ENCODE measurements around the gene TRIM27.
A peak's percentile ranks its signal among the peaks of the same experiment; 100 is the strongest.

The TRIM27 gene

GRCh38 chr6:28897369-28897745 is 26.4 kb downstream of the TRIM27 start:
- Histone ChIP-seq H3K9ac (ENCODE audit: low read depth in 1 of 2, low read length in 2 of 2) (peak overlapping the region; percentile 92 to 98), H3K9me3 (ENCODE audit: control insufficient read depth in 2 of 2, low read length in 2 of 2) (no peaks in the 10 kb centered on the region), H3K4me3 (ENCODE audit: low read length in 2 of 2) (peak overlapping the region; percentile 85 to 95), H3K27me3 (ENCODE audit: control insufficient read depth in 2 of 2, insufficient read depth in 2 of 2, low read length in 2 of 2) (no peaks in the 10 kb centered on the region), H3K4me1 (ENCODE audit: control insufficient read depth in 2 of 2, insufficient read depth in 2 of 2, low read length in 2 of 2) (no peaks in the 10 kb centered on the region), H3K27ac (ENCODE audit: low read depth in 2 of 2, low read length in 2 of 2) (peak overlapping the region; percentile 97), H3K36me3 (ENCODE audit: control insufficient read depth in 2 of 2, insufficient read depth in 2 of 2, low read length in 2 of 2) (peaks cover 8 to 9% of the 10 kb centered on the region in 2 donors)

- Histone ChIP-seq H3K27me3 (ENCODE audit: control insufficient read depth in 2 of 2, insufficient read depth in 2 of 2, low read length in 2 of 2) (no peaks in the 10 kb centered on the region), H3K4me1 (ENCODE audit: control insufficient read depth in 2 of 2, insufficient read depth in 2 of 2, low read length in 2 of 2) (no peaks in the 10 kb centered on the region), H3K9ac (ENCODE audit: low read depth in 1 of 2, low read length in 2 of 2) (peak overlapping the region; percentile 92 to 98), H3K9me3 (ENCODE audit: control insufficient read depth in 2 of 2, low read length in 2 of 2) (no peaks in the 10 kb centered on the region), H3K4me3 (ENCODE audit: low read length in 2 of 2) (peak overlapping the region; percentile 85 to 95), H3K36me3 (ENCODE audit: control insufficient read depth in 2 of 2, insufficient read depth in 2 of 2, low read length in 2 of 2) (peaks cover 4 to 8% of the 10 kb centered on the region in 2 donors), H3K27ac (ENCODE audit: low read depth in 2 of 2, low read length in 2 of 2) (peak overlapping the region; percentile 97)
Observed at GRCh38 chr6:28896505-28897368, 27.0 kb downstream of the TRIM27 start.

- no peaks in the 10 kb centered on the region for H3K4me1 ChIP-seq (ENCODE audit: control insufficient read depth in 2 of 2, insufficient read depth in 2 of 2, low read length in 2 of 2)
- peaks cover 0 to 3% of the 10 kb centered on the region in 2 donors for H3K27me3 ChIP-seq (ENCODE audit: control insufficient read depth in 2 of 2, insufficient read depth in 2 of 2, low read length in 2 of 2)
- H3K27ac ChIP-seq (ENCODE audit: low read depth in 2 of 2, low read length in 2 of 2), result peak overlapping the region; percentile 97
- no peaks in the 10 kb centered on the region for H3K36me3 ChIP-seq (ENCODE audit: control insufficient read depth in 2 of 2, insufficient read depth in 2 of 2, low read length in 2 of 2)
- peak overlapping the region; percentile 85 to 95 for H3K4me3 ChIP-seq (ENCODE audit: low read length in 2 of 2)
- H3K9me3 ChIP-seq (ENCODE audit: control insufficient read depth in 2 of 2, low read length in 2 of 2), result no peaks in the 10 kb centered on the region
- H3K9ac ChIP-seq (ENCODE audit: low read depth in 1 of 2, low read length in 2 of 2), result peak overlapping the region; percentile 92 to 98
Observed at GRCh38 chr6:28895131-28895812, 28.5 kb downstream of the TRIM27 start.

- Histone ChIP-seq H3K4me3 (ENCODE audit: low read length in 2 of 2) (no peak overlapping the region), H3K9ac (ENCODE audit: low read depth in 1 of 2, low read length in 2 of 2) (no peak overlapping the region), H3K4me1 (ENCODE audit: control insufficient read depth in 2 of 2, insufficient read depth in 2 of 2, low read length in 2 of 2) (no peaks in the 10 kb centered on the region), H3K36me3 (ENCODE audit: control insufficient read depth in 2 of 2, insufficient read depth in 2 of 2, low read length in 2 of 2) (no peaks in the 10 kb centered on the region), H3K27me3 (ENCODE audit: control insufficient read depth in 2 of 2, insufficient read depth in 2 of 2, low read length in 2 of 2) (peaks cover 0 to 3% of the 10 kb centered on the region in 2 donors), H3K27ac (ENCODE audit: low read depth in 2 of 2, low read length in 2 of 2) (no peak overlapping the region), H3K9me3 (ENCODE audit: control insufficient read depth in 2 of 2, low read length in 2 of 2) (no peaks in the 10 kb centered on the region)
Observed at GRCh38 chr6:28893172-28893799, 30.5 kb downstream of the TRIM27 start.

- no peak overlapping the region for H3K27ac ChIP-seq (ENCODE audit: low read depth in 2 of 2, low read length in 2 of 2)
- H3K36me3 ChIP-seq (ENCODE audit: control insufficient read depth in 2 of 2, insufficient read depth in 2 of 2, low read length in 2 of 2), result no peaks in the 10 kb centered on the region
- H3K9me3 ChIP-seq (ENCODE audit: control insufficient read depth in 2 of 2, low read length in 2 of 2), result no peaks in the 10 kb centered on the region
- peaks cover 0 to 3% of the 10 kb centered on the region in 2 donors for H3K27me3 ChIP-seq (ENCODE audit: control insufficient read depth in 2 of 2, insufficient read depth in 2 of 2, low read length in 2 of 2)
- H3K4me3 ChIP-seq (ENCODE audit: low read length in 2 of 2), result no peak overlapping the region
- H3K4me1 ChIP-seq (ENCODE audit: control insufficient read depth in 2 of 2, insufficient read depth in 2 of 2, low read length in 2 of 2), result no peaks in the 10 kb centered on the region
- H3K9ac ChIP-seq (ENCODE audit: low read depth in 1 of 2, low read length in 2 of 2), result no peak overlapping the region
Observed at GRCh38 chr6:28892525-28892924, 31.3 kb downstream of the TRIM27 start.

- Histone ChIP-seq H3K4me3 (ENCODE audit: low read length in 2 of 2) (no peak overlapping the region), H3K27ac (ENCODE audit: low read depth in 2 of 2, low read length in 2 of 2) (no peak overlapping the region), H3K36me3 (ENCODE audit: control insufficient read depth in 2 of 2, insufficient read depth in 2 of 2, low read length in 2 of 2) (no peaks in the 10 kb centered on the region), H3K9me3 (ENCODE audit: control insufficient read depth in 2 of 2, low read length in 2 of 2) (no peaks in the 10 kb centered on the region), H3K9ac (ENCODE audit: low read depth in 1 of 2, low read length in 2 of 2) (no peak overlapping the region), H3K4me1 (ENCODE audit: control insufficient read depth in 2 of 2, insufficient read depth in 2 of 2, low read length in 2 of 2) (no peaks in the 10 kb centered on the region), H3K27me3 (ENCODE audit: control insufficient read depth in 2 of 2, insufficient read depth in 2 of 2, low read length in 2 of 2) (peaks cover 0 to 3% of the 10 kb centered on the region in 2 donors)
Observed at GRCh38 chr6:28887796-28888496, 35.8 kb downstream of the TRIM27 start.

GRCh38 chr6:28886079-28886439 is 37.7 kb downstream of the TRIM27 start:
- Histone ChIP-seq H3K9me3 (ENCODE audit: control insufficient read depth in 2 of 2, low read length in 2 of 2) (no peaks in the 10 kb centered on the region), H3K27ac (ENCODE audit: low read depth in 2 of 2, low read length in 2 of 2) (no peak overlapping the region), H3K9ac (ENCODE audit: low read depth in 1 of 2, low read length in 2 of 2) (no peak overlapping the region), H3K27me3 (ENCODE audit: control insufficient read depth in 2 of 2, insufficient read depth in 2 of 2, low read length in 2 of 2) (peaks cover 0 to 3% of the 10 kb centered on the region in 2 donors), H3K4me1 (ENCODE audit: control insufficient read depth in 2 of 2, insufficient read depth in 2 of 2, low read length in 2 of 2) (no peaks in the 10 kb centered on the region), H3K4me3 (ENCODE audit: low read length in 2 of 2) (no peak overlapping the region), H3K36me3 (ENCODE audit: control insufficient read depth in 2 of 2, insufficient read depth in 2 of 2, low read length in 2 of 2) (no peaks in the 10 kb centered on the region)

GRCh38 chr6:28884423-28885131 is 39.2 kb downstream of the TRIM27 start:
- Histone ChIP-seq H3K9me3 (ENCODE audit: control insufficient read depth in 2 of 2, low read length in 2 of 2) (no peaks in the 10 kb centered on the region), H3K4me3 (ENCODE audit: low read length in 2 of 2) (peak overlapping the region in 1 of 2 donors; percentile 42), H3K4me1 (ENCODE audit: control insufficient read depth in 2 of 2, insufficient read depth in 2 of 2, low read length in 2 of 2) (no peaks in the 10 kb centered on the region), H3K9ac (ENCODE audit: low read depth in 1 of 2, low read length in 2 of 2) (no peak overlapping the region), H3K27ac (ENCODE audit: low read depth in 2 of 2, low read length in 2 of 2) (no peak overlapping the region), H3K36me3 (ENCODE audit: control insufficient read depth in 2 of 2, insufficient read depth in 2 of 2, low read length in 2 of 2) (no peaks in the 10 kb centered on the region), H3K27me3 (ENCODE audit: control insufficient read depth in 2 of 2, insufficient read depth in 2 of 2, low read length in 2 of 2) (no peaks in the 10 kb centered on the region)

GRCh38 chr6:28880894-28881780 is 42.6 kb downstream of the TRIM27 start:
- Histone ChIP-seq H3K4me1 (ENCODE audit: control insufficient read depth in 2 of 2, insufficient read depth in 2 of 2, low read length in 2 of 2) (no peaks in the 10 kb centered on the region), H3K4me3 (ENCODE audit: low read length in 2 of 2) (peak overlapping the region; percentile 51 to 85), H3K36me3 (ENCODE audit: control insufficient read depth in 2 of 2, insufficient read depth in 2 of 2, low read length in 2 of 2) (no peaks in the 10 kb centered on the region), H3K9ac (ENCODE audit: low read depth in 1 of 2, low read length in 2 of 2) (peak overlapping the region; percentile 18 to 60), H3K27ac (ENCODE audit: low read depth in 2 of 2, low read length in 2 of 2) (no peak overlapping the region), H3K27me3 (ENCODE audit: control insufficient read depth in 2 of 2, insufficient read depth in 2 of 2, low read length in 2 of 2) (peaks cover 0 to 2% of the 10 kb centered on the region in 2 donors), H3K9me3 (ENCODE audit: control insufficient read depth in 2 of 2, low read length in 2 of 2) (no peaks in the 10 kb centered on the region)
